Mucosa of stomach (tissue), 1 donor: ENCODE measurements around the gene ASTN2.
"Not testable (repeated sequence)": the region's sequence is repeated elsewhere in the genome, so short reads cannot be mapped to it uniquely, and the experiment has no call there.

ENCODE experiments used
- H3K27me3 ChIP-seq: one replicate; pipeline ENCODE4 v1.7.0; 2013; ENCODE audit warnings: mild to moderate bottlenecking, low read length; ENCODE audit not compliant: control insufficient read depth, insufficient read depth
- H3K36me3 ChIP-seq: one replicate; pipeline ENCODE4 v1.7.0; 2013; ENCODE audit warnings: low read length; ENCODE audit not compliant: control insufficient read depth, insufficient read depth
- H3K4me1 ChIP-seq: one replicate; pipeline ENCODE4 v1.7.0; 2013; ENCODE audit warnings: mild to moderate bottlenecking, low read length; ENCODE audit not compliant: control insufficient read depth, insufficient read depth
- H3K4me3 ChIP-seq: one replicate; pipeline ENCODE4 v1.7.0; 2013; ENCODE audit warnings: low read length
- H3K9ac ChIP-seq: one replicate; pipeline ENCODE4 v1.7.0; 2013; ENCODE audit warnings: mild to moderate bottlenecking, low read length, moderate library complexity
- H3K9me3 ChIP-seq: one replicate; pipeline ENCODE4 v1.7.0; 2013; ENCODE audit warnings: mild to moderate bottlenecking, low read length, moderate library complexity; ENCODE audit not compliant: control insufficient read depth
- donor health status: Pancreatic carcinoma.

The ASTN2 gene

DNA sequence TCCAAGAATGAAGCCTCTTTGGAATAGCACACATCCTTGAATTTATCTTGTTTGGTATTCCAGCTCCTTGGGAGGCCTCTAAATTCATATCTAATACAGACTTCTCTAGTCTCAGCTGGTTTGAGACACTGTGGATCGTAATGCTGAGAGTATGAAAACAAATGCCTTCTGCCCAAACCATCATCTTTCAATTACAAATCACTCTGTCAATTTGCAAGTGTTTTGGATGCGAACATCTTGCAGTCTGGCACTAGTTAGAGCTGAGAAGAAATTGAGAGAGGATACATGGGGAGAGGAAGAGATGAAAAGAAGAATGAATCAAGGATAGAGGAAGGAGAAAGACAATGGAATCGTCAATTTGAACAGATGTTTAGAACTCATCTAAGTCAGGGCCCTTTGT is 342.6 kb downstream of the ASTN2 start:
- Histone ChIP-seq H3K9me3 (no peaks in the 10 kb centered on the region), H3K4me3 (no peak overlapping the region), H3K27me3 (no peaks in the 10 kb centered on the region), H3K36me3 (no peaks in the 10 kb centered on the region), H3K9ac (no peak overlapping the region), H3K4me1 (no peaks in the 10 kb centered on the region)

DNA sequence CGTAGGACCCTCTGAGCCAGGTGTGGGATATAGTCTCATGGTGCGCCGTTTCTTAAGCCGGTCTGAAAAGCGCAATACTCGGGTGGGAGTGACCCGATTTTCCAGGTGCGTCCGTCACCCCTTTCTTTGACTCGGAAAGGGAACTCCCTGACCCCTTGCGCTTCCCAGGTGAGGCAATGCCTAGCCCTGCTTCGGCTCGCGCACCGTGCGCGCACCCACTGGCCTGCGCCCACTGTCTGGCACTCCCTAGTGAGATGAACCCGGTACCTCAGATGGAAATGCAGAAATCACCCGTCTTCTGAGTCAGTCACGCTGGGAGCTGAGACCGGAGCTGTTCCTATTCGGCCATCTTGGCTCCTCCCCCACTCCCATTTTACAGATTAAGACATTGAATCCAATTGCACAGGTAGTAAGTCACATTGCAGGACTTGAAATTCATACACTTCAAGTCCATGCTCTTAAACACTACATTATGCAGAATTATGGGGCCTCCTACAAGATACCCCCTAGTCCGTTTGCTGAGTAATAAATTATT is 343.1 kb downstream of the ASTN2 start:
- not testable (repeated sequence) for H3K9ac ChIP-seq, H3K4me3 ChIP-seq, H3K9me3 ChIP-seq, H3K4me1 ChIP-seq, H3K27me3 ChIP-seq, H3K36me3 ChIP-seq

DNA sequence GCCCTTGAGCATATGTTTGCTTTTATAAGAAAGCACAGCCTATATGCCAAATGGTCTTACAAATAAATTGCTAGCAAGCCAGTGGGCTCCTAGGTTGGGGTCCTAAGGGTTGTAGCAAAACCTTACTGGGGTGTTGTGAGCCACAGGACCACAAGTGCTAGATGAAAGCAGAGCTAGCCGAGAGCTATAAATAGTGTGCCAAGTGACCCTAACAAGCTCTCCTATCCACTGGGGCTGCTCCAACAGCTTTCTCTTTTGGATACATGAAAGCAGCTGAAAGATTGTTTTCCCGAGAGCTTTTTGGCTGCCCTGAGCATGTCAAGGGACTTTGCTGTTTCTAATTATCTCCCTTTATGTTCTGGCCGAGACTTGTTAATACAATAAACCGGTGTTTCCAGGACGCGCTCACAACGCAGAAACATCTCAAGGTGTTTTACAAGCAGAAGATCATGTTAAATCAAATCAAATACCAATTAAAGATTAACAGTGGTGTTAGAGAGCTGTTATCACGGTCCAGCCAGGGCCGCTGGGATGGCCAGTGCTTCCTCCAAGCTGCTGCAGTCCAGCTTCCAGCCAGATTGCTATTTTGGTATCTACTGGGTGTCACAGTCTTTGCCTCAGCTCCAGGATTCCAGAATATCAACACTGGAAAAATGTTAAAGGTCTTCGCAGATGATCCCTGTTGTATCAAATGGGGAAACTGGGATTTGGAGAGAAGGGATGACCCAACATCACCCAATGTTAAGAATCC is 351.0 kb downstream of the ASTN2 start:
- H3K9ac ChIP-seq: no peak overlapping the region
- no peaks in the 10 kb centered on the region for H3K27me3 ChIP-seq
- no peaks in the 10 kb centered on the region for H3K9me3 ChIP-seq
- no peaks in the 10 kb centered on the region for H3K4me1 ChIP-seq
- H3K36me3 ChIP-seq: no peaks in the 10 kb centered on the region
- no peak overlapping the region for H3K4me3 ChIP-seq

DNA sequence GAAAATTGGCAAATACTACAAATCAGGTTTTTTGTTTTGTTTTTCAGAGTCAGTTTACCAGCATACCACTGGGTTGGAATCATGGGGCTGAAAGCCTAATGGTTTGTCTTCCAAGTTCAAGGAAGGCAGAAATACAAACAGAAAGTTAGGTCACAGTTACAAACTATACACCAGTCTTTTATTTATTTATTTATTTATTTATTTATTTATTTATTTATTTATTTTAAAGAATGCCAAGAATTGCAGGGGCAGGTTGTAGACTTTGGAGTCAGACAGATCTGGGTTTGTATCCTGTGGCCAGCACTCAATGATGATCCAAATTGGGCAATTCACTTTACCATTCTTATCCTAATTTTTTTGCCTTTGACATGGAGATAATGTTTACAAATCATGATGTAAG is 353.9 kb downstream of the ASTN2 start:
- H3K4me3 ChIP-seq: no peak overlapping the region
- H3K4me1 ChIP-seq: no peaks in the 10 kb centered on the region
- no peak overlapping the region for H3K9ac ChIP-seq
- no peaks in the 10 kb centered on the region for H3K9me3 ChIP-seq
- no peaks in the 10 kb centered on the region for H3K27me3 ChIP-seq
- no peaks in the 10 kb centered on the region for H3K36me3 ChIP-seq

DNA sequence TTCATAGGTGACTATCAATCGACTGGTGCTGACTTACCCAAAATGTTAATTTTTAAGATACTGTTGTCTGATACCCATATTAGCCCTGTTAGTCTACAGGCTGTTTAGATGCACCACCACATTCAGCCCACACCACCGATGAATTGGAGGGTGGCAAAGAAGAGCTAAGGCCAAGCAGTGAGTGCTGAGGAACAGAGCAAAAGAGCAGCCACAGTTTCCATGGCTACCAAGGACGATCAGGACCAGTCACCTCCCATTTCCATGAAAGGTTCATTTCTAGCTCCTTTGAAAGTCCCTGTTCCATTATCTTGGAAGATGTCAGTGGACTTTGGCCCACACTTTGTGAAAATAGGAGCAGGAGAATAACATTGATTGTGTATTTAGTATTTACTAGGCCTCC is 364.9 kb downstream of the ASTN2 start:
- H3K36me3 ChIP-seq: no peaks in the 10 kb centered on the region
- no peaks in the 10 kb centered on the region for H3K27me3 ChIP-seq
- H3K9me3 ChIP-seq: no peaks in the 10 kb centered on the region
- H3K9ac ChIP-seq: no peak overlapping the region
- H3K4me1 ChIP-seq: no peaks in the 10 kb centered on the region
- H3K4me3 ChIP-seq: no peak overlapping the region

DNA sequence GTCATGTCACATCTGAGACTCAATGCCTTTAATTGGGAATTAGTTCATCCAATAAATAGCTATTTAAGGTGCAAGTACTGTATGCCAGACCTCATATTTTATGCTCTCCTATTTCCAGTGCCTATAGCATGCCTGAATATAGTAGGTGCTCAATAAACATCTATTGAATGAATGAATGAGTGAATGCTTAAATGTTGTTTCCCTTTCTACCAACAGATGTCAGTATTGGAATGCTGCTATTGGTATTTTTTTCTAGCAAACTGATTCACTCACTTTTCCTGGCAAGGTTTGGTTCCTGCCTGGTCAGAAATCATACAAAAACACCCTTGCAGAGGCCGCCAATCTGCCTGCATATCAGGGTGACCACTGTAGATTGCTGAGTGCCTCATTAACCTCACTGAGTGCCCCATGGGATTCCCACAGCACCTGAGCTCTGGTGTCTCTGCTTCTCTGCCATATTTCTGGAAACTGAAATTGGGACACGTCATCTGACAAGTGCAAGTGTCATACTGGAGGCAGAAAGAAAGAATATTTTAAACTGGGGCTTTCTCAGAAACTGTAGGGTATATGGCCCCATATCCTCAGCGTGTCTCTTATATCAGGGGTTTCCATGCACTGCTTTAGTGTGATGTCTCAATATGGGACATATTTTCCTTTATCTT is 368.1 kb downstream of the ASTN2 start:
- Histone ChIP-seq H3K4me3 (no peak overlapping the region), H3K36me3 (no peaks in the 10 kb centered on the region), H3K4me1 (no peaks in the 10 kb centered on the region), H3K27me3 (no peaks in the 10 kb centered on the region), H3K9ac (no peak overlapping the region), H3K9me3 (no peaks in the 10 kb centered on the region)

DNA sequence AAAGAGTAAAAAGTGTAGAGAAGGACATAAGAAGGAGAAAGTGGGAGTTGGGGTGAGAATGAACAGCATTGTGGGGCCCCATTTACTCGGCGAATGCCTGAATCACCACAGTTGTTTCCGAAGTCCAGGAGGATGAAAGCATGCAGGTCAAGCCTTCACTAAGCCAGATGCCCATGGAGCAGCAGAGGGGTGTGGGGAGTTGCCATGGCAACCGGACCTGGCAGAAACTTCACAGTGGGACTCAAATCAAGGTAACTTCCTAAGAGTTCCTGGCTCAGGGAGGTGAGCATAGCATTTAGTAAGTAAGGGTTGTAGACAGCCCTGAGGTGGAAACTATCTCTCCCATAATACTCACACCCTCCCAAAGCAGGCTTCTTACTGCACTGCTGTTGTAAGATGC is 370.6 kb downstream of the ASTN2 start:
- no peaks in the 10 kb centered on the region for H3K36me3 ChIP-seq
- H3K9ac ChIP-seq: no peak overlapping the region
- H3K9me3 ChIP-seq: no peaks in the 10 kb centered on the region
- no peaks in the 10 kb centered on the region for H3K4me1 ChIP-seq
- H3K27me3 ChIP-seq: no peaks in the 10 kb centered on the region
- H3K4me3 ChIP-seq: no peak overlapping the region

DNA sequence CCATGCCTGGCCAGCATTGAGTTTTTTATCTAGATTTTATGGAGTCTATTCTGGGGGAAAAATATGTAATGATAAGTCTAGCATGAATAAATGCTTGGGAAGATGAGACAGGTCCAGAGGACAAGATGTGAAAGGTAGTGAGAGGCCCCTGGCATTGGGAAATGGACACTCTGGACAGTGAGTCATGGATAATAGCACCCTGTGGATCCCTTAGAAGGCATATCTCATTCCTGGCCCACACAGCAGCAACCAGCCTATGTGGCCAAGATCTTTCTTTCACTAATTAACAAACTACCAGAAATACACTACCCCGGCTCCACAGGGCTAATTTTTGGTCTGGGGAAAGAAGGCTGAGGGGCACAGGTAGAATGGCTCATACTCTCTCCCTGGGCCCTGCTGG is 371.7 kb downstream of the ASTN2 start:
- H3K9ac ChIP-seq: no peak overlapping the region
- H3K9me3 ChIP-seq: no peaks in the 10 kb centered on the region
- H3K4me3 ChIP-seq: no peak overlapping the region
- H3K36me3 ChIP-seq: no peaks in the 10 kb centered on the region
- no peaks in the 10 kb centered on the region for H3K4me1 ChIP-seq
- H3K27me3 ChIP-seq: no peaks in the 10 kb centered on the region

DNA sequence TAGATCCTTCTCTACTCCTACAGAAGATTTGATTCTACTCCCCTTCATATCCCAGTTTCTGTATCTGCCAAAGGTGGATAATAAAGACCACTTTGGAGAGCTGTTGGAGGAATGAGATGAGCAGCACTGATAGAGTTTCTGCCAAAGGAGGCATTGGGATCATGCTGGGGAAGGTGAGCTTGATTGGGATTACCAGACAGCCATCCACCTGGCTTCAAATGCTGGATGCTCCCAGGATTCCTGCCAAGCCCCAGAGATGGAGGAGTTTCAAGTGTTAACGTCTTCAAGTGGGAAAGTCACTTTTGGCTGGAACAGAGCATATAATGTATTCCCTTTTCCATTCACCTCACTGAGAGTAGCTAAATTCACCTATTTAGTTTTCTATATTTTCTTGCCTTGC is 379.3 kb downstream of the ASTN2 start:
- H3K27me3 ChIP-seq: no peaks in the 10 kb centered on the region
- H3K4me1 ChIP-seq: no peaks in the 10 kb centered on the region

DNA sequence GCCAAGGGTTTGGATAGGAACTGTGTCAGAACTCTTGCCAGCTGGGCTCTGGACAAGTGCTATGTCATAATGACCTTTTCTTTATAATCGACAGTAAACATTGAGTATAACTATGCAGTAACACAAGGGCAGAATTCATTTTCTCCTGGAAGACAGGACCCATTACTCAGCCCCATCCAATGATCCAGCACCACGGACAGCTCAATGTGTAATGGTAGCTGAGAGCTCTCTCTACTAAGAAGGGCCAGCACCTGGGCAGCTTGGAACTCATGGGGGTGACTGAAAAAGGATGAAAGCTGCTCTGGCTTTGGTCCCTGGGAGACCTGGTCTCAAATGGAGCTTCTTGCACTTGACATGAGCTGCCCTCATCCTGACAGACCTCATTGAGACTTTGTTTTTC is 380.0 kb downstream of the ASTN2 start:
- H3K4me3 ChIP-seq: no peak overlapping the region
- H3K36me3 ChIP-seq: no peaks in the 10 kb centered on the region
- no peak overlapping the region for H3K9ac ChIP-seq
- no peaks in the 10 kb centered on the region for H3K4me1 ChIP-seq
- H3K9me3 ChIP-seq: no peaks in the 10 kb centered on the region
- no peaks in the 10 kb centered on the region for H3K27me3 ChIP-seq

More for the DNA sequence above, 379.3 kb downstream of the ASTN2 start:
- Histone ChIP-seq H3K9me3 (no peaks in the 10 kb centered on the region), H3K9ac (no peak overlapping the region), H3K36me3 (no peaks in the 10 kb centered on the region), H3K4me3 (no peak overlapping the region)

DNA sequence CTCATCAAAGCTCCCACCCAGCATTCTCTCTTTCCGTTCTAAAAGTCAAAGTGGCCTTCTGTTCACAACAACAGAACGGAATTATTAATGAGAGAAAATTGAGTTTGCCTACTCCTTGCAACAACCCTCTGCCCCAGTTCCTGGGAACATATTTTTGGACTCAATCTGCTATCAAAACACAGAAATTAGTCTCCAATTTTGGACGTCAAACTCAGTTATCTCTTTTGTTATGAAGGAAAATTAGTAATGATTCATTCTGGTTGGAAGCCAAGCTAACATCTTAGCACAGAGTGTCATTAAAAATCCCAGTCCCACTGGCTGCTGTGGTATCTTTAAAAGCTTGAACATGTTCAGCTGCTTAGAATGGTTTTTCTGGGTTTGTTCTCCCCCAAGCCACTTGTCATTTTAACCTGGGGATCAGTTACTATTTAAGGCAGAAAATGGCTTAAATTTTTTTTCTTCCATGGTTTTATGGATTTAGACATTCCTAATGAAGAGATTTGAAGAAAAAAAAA is 384.5 kb downstream of the ASTN2 start:
- no peak overlapping the region for H3K9ac ChIP-seq
- no peaks in the 10 kb centered on the region for H3K27me3 ChIP-seq
- H3K9me3 ChIP-seq: no peaks in the 10 kb centered on the region
- H3K4me1 ChIP-seq: no peaks in the 10 kb centered on the region
- H3K4me3 ChIP-seq: no peak overlapping the region
- no peaks in the 10 kb centered on the region for H3K36me3 ChIP-seq

DNA sequence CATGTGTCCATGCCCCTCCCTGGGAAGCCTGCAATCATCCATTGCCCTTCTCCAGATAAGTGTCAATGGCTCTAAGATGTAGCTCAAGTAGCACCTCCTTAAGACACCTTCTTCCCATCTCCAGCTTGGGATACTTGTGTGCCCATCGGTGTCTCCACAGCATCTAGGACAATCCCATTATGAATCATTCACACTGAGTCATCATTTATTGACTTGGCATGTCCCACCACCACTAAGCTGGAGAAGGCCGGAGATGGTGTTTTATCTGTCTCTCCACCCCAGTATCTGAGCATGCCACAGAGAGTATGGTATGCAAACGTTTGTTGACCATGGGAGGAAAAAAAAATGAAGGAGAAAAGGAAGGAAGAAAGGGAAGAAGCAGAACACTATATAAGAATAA is 385.5 kb downstream of the ASTN2 start:
- Histone ChIP-seq H3K36me3 (no peaks in the 10 kb centered on the region), H3K9ac (no peak overlapping the region), H3K27me3 (no peaks in the 10 kb centered on the region), H3K4me3 (no peak overlapping the region), H3K4me1 (no peaks in the 10 kb centered on the region), H3K9me3 (no peaks in the 10 kb centered on the region)
